Activated B cell treated with CpG ODN at 0.5 μM for 24 hours (primary cell): Measurements from ENCODE around the gene BNC2. TPM values are rescaled to one million over a fixed set of nuclear protein-coding genes. Genes with fewer than 3 reads are reported as not detected.

Source experiments
- ATAC-seq: fragments of 200-7000 bp; cut with Tn5 transposase; one replicate; pipeline ENCODE4 v1.10.0; 2021; ENCODE audit warnings: low read depth, mild to moderate bottlenecking, moderate library complexity
- CTCF ChIA-PET: fragments of 350-600 bp; sonication (Branson Sonifier 250); formaldehyde crosslinking; loops from one replicate; lab custom pipeline; 2021; ENCODE audit warnings: antibody characterized with exemption; lab: Charles Lee
- POLR2A ChIA-PET: fragments of 350-600 bp; sonication (Branson Sonifier 250); formaldehyde crosslinking; loops from one replicate; lab custom pipeline; 2021; ENCODE audit warnings: antibody characterized with exemption; lab: Charles Lee
- DNase-seq: peaks from one replicate; pipeline ENCODE4 v3.0.0; 2022
- H3K27ac Mint-ChIP-seq: one replicate; pipeline ENCODE4 v1.8.0; 2020; ENCODE audit warnings: mixed read lengths
- H3K27me3 Mint-ChIP-seq: one replicate; pipeline ENCODE4 v1.8.0; 2021; ENCODE audit warnings: mixed read lengths
- H3K36me3 Mint-ChIP-seq: one replicate; pipeline ENCODE4 v1.8.0; 2021; ENCODE audit warnings: low read depth, mixed read lengths
- H3K4me1 Mint-ChIP-seq: one replicate; pipeline ENCODE4 v1.8.0; 2021; ENCODE audit warnings: mixed read lengths
- H3K4me3 Mint-ChIP-seq: one replicate; pipeline ENCODE4 v1.8.0; 2020; ENCODE audit warnings: mild to moderate bottlenecking, mixed read lengths
- H3K9me3 Mint-ChIP-seq: one replicate; pipeline ENCODE4 v1.8.0; 2020; ENCODE audit warnings: mixed read lengths
- intact Hi-C: fragments of 100-400 bp; cut with micrococcal nuclease; formaldehyde crosslinking; loops from one replicate; pipeline ENCODE4 v1.15.1; 2024
- total RNA-seq: library from RNA; stranded (reverse); gene quantifications from 2 replicates; pipeline ENCODE4 v1.2.3, GENCODE V29; 2022
- TF ChIP-seq, protein P1 (sequence below): fragments of 200-600 bp; IDR thresholded peaks from one replicate; pipeline ENCODE4 v1.8.0; 2022; ENCODE audit warnings: antibody characterized with exemption, mild to moderate bottlenecking

BNC2 gene
- total RNA-seq, 1 donor from 2014 or later, result not detected

DNA sequence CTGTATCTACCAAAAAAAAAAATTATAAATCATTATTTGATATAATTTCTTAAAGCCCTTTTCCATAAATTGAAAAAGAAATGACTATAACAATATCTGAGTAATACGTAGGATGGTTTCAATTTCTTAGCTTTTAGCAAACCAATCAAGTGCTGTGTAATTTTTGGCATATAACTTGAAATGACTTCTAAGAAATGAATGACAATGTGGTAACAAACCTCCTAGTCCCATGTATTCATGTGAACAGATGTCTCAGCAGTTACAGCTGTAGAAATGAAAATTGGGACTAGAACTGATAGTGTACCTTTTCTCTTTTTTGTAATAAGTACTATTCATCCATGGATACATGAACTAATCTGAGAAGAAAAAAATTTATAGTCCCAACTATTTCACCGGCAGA is 307.0 kb downstream of the BNC2 start:
- ChIA-PET POLR2A (no interaction called here), CTCF (no interaction called here)

DNA sequence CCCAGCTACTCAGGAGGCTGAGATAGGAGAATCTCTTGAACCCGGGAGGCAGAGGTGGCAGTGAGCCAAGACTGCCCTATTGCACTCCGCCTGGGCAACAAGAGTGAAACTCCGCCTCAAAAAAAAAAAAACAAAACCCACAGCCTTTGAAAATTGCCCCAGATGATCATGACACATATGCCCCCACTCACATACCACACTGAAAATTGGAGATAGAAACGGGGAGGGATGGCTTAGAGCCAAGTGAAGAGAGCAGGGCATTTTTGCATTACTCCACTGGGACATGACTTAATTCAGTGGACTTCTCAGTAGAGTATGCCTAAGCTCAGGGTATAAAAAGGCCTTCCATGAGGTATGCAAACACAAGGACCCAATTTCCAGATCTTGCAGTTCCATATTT is 309.3 kb downstream of the BNC2 start:
- no peak overlapping the region for H3K27ac Mint-ChIP-seq
- intact Hi-C loops, result no loop called here
- TF ChIP-seq, protein P1, sequence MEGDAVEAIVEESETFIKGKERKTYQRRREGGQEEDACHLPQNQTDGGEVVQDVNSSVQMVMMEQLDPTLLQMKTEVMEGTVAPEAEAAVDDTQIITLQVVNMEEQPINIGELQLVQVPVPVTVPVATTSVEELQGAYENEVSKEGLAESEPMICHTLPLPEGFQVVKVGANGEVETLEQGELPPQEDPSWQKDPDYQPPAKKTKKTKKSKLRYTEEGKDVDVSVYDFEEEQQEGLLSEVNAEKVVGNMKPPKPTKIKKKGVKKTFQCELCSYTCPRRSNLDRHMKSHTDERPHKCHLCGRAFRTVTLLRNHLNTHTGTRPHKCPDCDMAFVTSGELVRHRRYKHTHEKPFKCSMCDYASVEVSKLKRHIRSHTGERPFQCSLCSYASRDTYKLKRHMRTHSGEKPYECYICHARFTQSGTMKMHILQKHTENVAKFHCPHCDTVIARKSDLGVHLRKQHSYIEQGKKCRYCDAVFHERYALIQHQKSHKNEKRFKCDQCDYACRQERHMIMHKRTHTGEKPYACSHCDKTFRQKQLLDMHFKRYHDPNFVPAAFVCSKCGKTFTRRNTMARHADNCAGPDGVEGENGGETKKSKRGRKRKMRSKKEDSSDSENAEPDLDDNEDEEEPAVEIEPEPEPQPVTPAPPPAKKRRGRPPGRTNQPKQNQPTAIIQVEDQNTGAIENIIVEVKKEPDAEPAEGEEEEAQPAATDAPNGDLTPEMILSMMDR, result no peak
- peaks cover 6% of the 10 kb centered on the region for H3K9me3 Mint-ChIP-seq
- no peaks in the 10 kb centered on the region for H3K36me3 Mint-ChIP-seq
- DNase-seq, result no peak
- H3K4me1 Mint-ChIP-seq, result no peaks in the 10 kb centered on the region
- ChIA-PET CTCF (no interaction called here), POLR2A (no interaction called here)
- no peak for ATAC-seq
- H3K27me3 Mint-ChIP-seq, result no peaks in the 10 kb centered on the region
- H3K4me3 Mint-ChIP-seq, result no peak overlapping the region

More for the DNA sequence above, 307.0 kb downstream of the BNC2 start:
- TF ChIP-seq, protein P1, result no peak
- Mint-ChIP-seq H3K27ac (no peak overlapping the region), H3K9me3 (peaks cover 3% of the 10 kb centered on the region), H3K4me1 (no peaks in the 10 kb centered on the region), H3K4me3 (no peak overlapping the region), H3K36me3 (no peaks in the 10 kb centered on the region), H3K27me3 (no peaks in the 10 kb centered on the region)
- intact Hi-C loops, result no loop called here
- ATAC-seq, result no peak
- DNase-seq, result no peak

DNA sequence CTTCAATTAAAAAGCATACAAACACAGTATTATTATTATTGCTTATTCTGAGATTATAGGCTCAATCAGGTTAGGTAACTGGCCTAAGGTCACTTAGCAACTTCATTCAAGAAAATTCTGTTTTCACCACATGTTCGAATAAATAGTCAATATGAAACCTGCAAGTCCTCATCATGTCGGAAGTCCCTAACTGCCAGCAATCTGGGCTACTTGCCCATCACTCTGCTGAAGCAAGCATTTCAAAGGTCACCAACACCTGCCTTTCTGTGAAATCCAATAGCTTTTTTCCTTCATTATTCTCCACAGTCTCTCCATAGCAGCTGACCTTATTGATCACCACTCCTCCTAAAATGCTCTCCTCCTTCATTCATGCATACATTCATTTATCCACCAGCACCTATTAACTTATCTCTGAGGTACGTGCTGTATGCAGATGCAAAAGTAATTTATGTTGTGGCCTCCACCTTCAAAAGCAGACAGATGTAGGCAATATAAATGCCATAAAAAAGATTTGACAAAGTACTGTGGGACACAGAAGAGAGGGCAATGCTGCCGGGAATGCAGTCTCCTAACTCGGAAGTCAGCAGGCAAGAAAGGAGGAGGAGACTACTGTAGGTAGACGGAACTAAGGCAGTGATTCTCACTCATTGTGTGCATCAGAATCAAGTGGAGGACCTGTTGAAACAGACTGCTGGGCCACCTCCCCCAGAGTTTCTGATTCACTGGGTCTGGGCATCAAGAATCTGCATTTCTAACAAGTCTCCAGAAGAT is 310.9 kb downstream of the BNC2 start:
- Mint-ChIP-seq H3K9me3 (peaks cover 6% of the 10 kb centered on the region), H3K4me3 (no peak overlapping the region), H3K27ac (no peak overlapping the region), H3K36me3 (no peaks in the 10 kb centered on the region), H3K4me1 (no peaks in the 10 kb centered on the region), H3K27me3 (no peaks in the 10 kb centered on the region)
- ChIA-PET CTCF (no interaction called here), POLR2A (no interaction called here)
- ATAC-seq (no peak), DNase-seq (no peak)
- TF ChIP-seq, protein P1, result no peak
- intact Hi-C loops, result no loop called here

DNA sequence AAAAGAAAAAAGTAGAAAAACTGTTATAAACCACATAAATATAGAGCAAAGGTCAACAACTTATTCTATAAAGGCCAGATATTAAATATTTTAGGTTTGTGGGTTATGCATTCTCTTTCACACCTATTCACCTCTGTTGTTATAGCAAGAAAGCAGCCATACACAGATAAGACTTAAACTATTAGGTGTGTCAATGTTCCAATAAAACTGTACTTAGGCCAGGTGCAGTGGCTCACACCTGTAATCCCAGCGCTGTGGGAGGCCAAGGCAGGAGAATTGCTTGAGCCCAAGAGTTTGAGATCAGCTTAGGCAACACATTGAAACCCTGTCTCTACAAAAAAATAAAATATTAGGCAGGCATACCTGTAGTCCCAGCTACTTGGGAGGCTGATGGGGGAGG is 314.7 kb downstream of the BNC2 start:
- Mint-ChIP-seq H3K27me3 (no peaks in the 10 kb centered on the region), H3K4me3 (no peak overlapping the region), H3K4me1 (no peaks in the 10 kb centered on the region), H3K9me3 (peaks cover 3% of the 10 kb centered on the region), H3K27ac (no peak overlapping the region), H3K36me3 (no peaks in the 10 kb centered on the region)
- intact Hi-C loops, result no loop called here
- no peak for ATAC-seq
- ChIA-PET POLR2A (no interaction called here), CTCF (no interaction called here)
- TF ChIP-seq, protein P1, result no peak
- DNase-seq, result no peak

DNA sequence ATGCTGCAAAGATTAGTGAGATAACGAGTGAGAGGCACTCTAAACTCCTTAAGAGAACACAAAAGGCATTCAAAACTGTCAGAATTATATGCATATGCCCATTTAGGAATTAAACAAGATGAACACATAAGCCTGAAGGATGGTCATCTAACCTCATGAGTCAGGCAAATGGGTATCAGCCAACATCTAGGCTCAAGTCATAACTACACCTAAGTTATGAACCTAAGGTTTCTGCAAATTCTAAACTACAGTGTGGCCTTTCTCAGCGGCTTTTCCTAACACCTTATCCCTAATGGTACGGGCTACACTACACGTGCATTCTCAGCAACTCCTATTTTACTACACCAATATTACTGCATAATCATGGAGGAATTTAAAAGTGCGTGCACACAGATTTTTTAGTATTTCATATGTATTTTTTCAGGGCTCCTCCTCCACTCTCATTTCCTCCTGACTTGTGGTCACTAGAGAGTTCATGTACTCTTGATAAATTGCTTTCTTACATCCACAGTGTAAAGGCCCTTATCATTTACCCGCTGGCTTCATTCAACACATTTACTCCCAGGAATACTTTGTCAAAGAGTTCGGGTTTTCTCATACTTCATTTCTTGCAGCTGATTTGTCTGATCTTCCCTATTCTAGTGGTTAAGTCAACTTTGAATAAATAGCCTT is 316.5 kb downstream of the BNC2 start:
- intact Hi-C loops, result no loop called here
- no peaks in the 10 kb centered on the region for H3K4me1 Mint-ChIP-seq
- POLR2A ChIA-PET, result no interaction called here
- CTCF ChIA-PET, result no interaction called here
- no peak overlapping the region for H3K27ac Mint-ChIP-seq
- no peaks in the 10 kb centered on the region for H3K36me3 Mint-ChIP-seq
- no peak overlapping the region for H3K4me3 Mint-ChIP-seq
- H3K9me3 Mint-ChIP-seq, result peaks cover 3% of the 10 kb centered on the region
- no peak for DNase-seq
- H3K27me3 Mint-ChIP-seq, result no peaks in the 10 kb centered on the region
- TF ChIP-seq, protein P1, result no peak
- ATAC-seq, result no peak
